Stimulated activated CD8-positive, alpha-beta memory T cell treated with anti-CD3 and anti-CD28 coated beads, Interleukin-15, amount 100 ng/mL, for 4 hours (primary cell): ENCODE measurements around the gene TAF1L.

ENCODE experiments used
- DNase-seq, 2 donors: peaks; one replicate each; pipeline ENCODE4 v3.0.0-alpha.2; 2020; ENCODE audit warnings: low read depth in 2 of 2

The TAF1L gene

DNA sequence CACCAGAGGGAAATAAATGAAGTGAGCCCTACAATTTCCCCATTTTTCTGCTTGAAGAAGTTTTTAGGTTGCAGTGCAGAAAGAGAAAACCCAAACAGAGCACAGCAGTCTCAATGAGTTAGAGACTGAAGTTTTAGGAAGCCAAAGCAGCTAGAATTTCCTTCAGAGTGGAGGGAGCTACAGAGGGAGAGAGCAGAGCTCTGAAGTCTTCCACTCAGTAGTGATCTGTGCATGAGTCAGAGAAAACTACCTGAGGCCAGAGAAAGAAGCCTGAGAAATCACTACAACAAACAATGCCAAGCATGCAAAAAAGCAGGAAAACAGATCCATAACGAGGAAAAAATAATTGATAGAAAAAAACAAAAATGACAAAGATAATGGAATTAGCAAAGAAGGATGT, 44.6 kb downstream of the TAF1L start:
- DNase-seq = no peak

DNA sequence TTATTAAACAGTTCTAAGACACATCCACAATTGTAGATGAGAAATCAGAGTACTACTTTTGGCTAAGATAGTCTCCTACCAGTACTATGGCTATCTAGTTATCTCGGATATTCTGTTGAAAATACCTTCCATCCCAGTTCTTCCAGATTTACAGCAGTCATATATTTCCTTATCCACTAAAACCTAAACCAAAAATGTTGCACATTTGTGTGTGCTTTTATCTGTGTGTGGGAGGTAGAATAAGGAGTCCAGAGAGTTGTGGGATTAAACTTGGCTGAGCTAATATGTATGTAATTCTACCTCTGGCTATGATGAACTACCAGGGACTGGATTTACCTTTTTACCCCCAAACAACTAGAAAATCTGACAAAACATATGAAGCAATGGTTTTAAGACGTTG, 45.0 kb downstream of the TAF1L start:
- DNase-seq = no peak

DNA sequence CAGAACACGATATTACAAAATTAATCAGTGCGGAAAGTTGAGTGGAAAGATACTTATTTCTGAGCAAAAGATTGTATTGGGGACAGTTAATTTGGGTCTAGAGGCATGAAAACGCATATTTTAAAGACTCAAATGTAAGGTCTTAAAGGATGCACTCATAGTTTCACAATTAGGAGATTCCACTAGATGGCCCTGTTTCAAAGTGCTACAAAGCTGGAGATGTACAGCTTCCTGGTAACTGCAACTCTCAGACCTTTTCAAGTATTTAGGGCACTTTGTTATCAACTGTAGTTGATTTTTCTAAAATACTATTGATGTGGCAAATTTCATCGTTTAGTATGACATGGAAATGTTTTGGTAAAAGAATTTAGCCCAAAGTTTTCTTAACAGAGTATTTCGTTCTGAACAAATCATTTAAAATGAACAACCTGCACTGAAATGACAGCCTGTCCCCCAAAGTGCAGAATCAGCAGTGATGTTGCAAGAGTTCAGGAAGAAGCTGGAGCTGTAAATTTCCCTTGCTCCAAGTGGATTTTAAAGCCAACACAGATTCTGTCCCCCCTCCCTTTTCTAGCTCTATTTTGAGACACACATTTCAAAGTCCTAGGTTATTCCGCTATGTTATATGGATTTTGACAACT, 46.3 kb downstream of the TAF1L start:
- no peak for DNase-seq

DNA sequence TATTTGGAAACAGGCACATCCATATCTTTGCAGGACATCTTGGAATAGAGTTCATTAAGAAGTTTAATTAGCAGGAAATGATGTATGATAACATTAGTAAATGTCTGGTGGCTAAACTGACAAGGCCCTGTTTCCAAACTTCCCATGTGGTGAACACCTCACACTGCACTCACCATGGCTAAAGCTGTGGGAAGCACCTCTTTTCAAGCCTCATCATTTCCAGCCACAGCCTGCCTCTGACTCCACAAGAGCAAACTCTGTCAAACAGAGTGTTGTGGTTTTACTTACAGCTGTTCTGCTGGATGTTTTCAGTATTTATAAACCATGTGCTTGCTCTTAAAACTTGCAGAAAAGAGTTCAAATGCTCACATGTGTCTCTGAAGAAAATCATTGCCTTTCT, 47.6 kb downstream of the TAF1L start:
- no peak for DNase-seq

DNA sequence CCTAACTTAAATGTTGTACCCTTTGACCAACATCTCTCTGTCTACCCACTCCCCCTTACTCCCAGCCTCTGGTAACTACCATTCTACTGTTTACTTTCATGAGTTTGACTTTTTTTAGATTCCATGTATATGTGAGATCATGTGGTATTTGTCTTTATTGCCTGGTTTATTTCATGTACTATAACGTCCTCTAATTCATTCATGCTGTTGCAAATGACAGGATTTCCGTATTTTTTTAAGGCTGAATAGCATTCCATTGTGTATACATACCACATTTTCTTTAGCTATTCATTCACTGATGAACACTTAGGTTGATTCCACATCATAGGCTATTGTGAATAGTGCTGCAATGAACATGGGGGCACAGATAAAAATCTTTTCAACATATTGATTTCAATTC, 50.7 kb downstream of the TAF1L start:
- DNase-seq = no peak

DNA sequence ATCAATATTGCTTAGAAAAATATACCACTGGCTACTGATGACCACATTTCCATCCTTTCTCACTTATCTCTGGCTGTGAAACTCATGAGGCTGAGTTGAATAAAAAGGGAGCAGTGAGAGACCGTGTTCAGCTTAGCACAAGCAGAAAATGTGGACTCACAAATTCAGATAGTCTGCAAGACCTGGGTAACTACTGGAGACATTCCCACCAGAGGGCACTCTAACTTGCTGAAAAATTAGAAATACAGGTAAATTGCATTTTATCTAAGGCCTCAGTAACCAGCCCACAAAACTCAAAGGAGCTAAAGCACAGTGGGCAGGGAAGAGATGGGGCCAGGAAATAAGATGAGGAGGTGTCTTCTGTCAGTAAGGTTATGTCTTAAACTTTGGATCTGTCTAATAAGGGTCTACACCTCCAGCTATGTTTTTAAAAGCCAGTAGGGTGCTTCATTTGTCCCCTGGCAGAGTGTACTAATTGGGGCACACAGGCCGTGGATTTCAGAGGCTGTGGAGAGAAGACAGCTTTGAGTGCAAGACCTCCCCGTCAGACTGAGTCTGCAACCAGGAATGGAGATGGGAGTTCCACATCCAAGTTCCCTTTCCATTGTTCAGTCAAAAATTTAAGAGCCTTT, 53.8 kb downstream of the TAF1L start:
- no peak for DNase-seq

DNA sequence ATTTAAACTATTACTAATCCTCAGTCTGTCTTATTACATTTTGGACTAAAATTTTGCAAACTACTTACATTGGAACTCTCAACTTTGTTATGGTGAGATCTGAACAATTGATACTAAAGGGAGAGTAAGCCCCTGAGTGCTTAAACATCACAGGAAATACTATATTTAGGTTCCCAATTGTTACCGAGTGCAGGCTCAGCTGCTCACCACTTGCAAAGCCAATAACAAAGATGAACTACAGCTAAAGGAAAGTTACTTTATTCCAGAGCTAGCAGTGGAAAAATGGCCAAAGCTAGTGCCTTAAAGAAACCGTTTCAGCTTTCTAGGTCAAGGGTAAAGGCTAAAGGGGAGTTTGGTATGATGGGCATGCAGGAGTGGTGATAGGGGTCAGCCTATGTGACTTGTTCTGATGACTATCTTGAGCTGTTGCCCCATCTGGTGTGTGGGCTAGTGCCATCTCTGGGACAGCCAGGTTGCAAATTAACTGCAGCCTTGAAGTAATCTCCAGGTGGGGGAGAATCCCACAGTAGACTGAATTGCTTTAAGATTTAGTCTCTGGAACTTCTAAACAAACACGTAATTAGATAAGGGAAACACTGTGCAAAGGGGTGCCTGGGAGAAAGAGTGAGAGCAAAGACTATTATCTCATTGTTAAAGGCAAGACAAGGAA, 54.7 kb downstream of the TAF1L start:
- no peak for DNase-seq

DNA sequence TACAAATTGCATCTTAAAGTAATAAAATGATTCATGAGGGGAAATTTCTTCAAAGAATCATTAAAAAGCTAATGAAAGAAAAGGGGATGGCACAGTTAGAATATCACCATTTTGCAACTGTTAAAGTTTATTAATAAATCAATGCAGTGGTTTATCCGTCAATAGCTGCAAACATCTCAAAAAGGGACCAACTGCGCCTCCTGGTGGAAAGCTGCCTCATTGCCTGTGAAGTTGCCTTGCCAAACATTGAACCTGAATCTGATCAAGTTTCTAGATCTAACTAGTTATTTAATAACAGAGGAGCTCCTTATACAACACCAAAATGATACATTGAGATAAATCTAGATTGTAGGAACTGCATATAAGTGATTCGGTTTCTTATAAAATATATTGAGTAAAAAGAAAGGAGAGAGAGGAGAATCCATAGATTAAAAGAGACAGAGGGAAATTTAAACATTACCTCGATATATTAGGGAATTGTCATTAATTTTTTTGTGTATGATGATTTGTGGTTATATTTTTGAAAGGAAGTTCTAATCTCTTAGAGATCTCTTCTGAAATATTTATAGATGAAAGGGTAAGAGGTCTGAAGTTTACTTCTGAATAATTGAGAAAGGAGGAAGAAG, 55.6 kb downstream of the TAF1L start:
- peak; percentile 35 to 53 for DNase-seq
